ENCODE measurements around the gene FAM131A. TPM values are rescaled to one million over a fixed set of nuclear protein-coding genes. Genes with fewer than 3 reads are reported as not detected.

Gene FAM131A
- total and polyA plus RNA-seq, 10 donors: 6.5 to 24.6 (median 14.3) TPM

DNA sequence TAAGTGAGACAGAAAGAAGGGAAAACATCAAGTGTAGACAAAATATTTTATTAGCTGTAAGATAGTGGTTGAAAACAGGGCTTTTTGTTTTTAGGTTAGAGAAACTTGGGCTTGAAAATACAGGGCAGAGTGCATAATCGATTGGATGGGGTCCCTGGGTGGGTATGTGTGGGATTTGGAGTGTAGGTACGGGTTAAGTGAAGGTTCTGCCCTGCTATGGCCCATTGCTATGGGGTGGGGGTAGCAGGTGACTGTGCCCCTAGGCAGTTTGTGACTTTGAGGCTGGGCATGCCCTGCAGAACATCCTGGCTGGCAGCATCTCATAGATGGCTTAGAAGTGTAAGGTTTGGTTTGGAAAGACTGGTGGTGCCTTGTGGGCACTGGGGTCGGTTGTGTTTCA is 3.7 kb upstream of the FAM131A start:
- H3K36me3 ChIP-seq: peaks cover 10 to 68% (median 66%) of the 10 kb centered on the region in 6 donors
- H3K9me3 ChIP-seq: no peaks in the 10 kb centered on the region
- TF ChIP-seq, protein P1, sequence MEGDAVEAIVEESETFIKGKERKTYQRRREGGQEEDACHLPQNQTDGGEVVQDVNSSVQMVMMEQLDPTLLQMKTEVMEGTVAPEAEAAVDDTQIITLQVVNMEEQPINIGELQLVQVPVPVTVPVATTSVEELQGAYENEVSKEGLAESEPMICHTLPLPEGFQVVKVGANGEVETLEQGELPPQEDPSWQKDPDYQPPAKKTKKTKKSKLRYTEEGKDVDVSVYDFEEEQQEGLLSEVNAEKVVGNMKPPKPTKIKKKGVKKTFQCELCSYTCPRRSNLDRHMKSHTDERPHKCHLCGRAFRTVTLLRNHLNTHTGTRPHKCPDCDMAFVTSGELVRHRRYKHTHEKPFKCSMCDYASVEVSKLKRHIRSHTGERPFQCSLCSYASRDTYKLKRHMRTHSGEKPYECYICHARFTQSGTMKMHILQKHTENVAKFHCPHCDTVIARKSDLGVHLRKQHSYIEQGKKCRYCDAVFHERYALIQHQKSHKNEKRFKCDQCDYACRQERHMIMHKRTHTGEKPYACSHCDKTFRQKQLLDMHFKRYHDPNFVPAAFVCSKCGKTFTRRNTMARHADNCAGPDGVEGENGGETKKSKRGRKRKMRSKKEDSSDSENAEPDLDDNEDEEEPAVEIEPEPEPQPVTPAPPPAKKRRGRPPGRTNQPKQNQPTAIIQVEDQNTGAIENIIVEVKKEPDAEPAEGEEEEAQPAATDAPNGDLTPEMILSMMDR (IDR thresholded peaks at IDR 0.05 in 8 of 11, conservative IDR thresholded peaks at IDR 0.05 in 3 of 11): no peak
- TF ChIP-seq POLR2AphosphoS5 (IDR thresholded peaks at IDR 0.05): peak in 1 of 3 donors; percentile 17
- peaks cover 0 to 5% (median 0%) of the 10 kb centered on the region in 7 donors for H3K27me3 ChIP-seq (replicated peaks in 1 of 7)
- peak overlapping the region in 2 of 8 donors; percentile 0 to 93 for H3K27ac ChIP-seq
- no peak overlapping the region for H3K4me3 ChIP-seq
- peaks cover 8 to 70% (median 38%) of the 10 kb centered on the region in 6 donors for H3K4me1 ChIP-seq
- DNase-seq: no peak
- WGBS, 5 donors: 76 to 88% (median 80%) methylated on average over 2 to 3 of the region's 3 CpGs
- intact Hi-C loops (cut with DNase I; ENCODE audit: low total_unique reads): no loop called here

DNA sequence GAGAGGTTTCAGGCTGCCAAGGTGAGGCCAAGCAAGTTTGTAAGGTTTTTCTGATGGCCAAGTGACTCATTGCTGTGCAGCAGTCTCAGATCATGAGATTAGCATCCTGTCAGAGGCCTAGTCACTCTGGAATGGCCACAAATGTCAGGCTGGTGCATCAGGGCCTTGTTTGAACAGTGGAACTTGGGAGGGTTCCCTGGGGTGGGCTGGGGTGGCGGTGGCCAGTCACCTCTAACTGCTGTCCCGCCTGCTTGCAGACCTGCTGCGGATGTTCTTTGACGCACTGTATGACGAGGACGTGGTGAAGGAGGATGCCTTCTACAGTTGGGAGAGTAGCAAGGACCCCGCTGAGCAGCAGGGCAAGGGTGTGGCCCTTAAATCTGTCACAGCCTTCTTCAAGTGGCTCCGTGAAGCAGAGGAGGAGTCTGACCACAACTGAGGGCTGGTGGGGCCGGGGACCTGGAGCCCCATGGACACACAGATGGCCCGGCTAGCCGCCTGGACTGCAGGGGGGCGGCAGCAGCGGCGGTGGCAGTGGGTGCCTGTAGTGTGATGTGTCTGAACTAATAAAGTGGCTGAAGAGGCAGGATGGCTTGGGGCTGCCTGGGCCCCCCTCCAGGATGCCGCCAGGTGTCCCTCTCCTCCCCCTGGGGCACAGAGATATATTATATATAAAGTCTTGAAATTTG is 2.8 kb upstream of the FAM131A start:
- Histone ChIP-seq H3K9me3 (no peaks in the 10 kb centered on the region), H3K36me3 (peaks cover 3 to 61% (median 57%) of the 10 kb centered on the region in 6 donors), H3K4me1 (peaks cover 8 to 73% (median 41%) of the 10 kb centered on the region in 6 donors), H3K27me3 (replicated peaks in 1 of 7) (peaks cover 0 to 5% (median 0%) of the 10 kb centered on the region in 7 donors), H3K4me3 (no peak overlapping the region), H3K27ac (peak overlapping the region in 6 of 8 donors; percentile 85 to 95 (median 92))
- 74 to 89% (median 79%) methylated on average over 15 of the region's 15 CpGs for WGBS, 5 donors
- no peak for TF ChIP-seq POLR2A (IDR thresholded peaks at IDR 0.05)
- TF ChIP-seq, protein P1 (IDR thresholded peaks at IDR 0.05 in 8 of 11, conservative IDR thresholded peaks at IDR 0.05 in 3 of 11): no peak
- TF ChIP-seq POLR2AphosphoS5 (IDR thresholded peaks at IDR 0.05): peak in 1 of 3 donors; percentile 72
- no peak for DNase-seq
- intact Hi-C loops (cut with DNase I; ENCODE audit: low total_unique reads): no loop called here

DNA sequence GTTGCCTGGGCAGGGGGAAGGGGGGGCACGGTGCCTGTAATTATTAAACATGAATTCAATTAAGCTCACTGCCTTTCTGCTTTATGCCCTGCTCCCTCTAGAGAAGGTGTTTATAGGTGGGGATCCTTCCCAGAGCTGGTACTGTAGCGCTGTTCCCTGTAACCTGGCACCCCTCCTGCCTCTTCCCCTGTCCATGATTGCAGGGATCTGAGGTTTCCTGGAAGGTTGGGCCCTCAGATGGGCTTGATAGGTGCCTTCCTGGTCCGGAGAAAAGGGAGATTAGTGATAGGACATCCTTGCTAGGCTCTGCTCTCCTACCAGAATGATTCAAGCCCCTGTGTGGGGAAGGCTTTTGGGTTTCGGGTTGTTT is 2.1 kb upstream of the FAM131A start:
- peak overlapping the region in 6 of 8 donors; percentile 70 to 83 (median 78) for H3K4me3 ChIP-seq
- TF ChIP-seq POLR2A (IDR thresholded peaks at IDR 0.05): no peak
- no peak for TF ChIP-seq POLR2AphosphoS5 (IDR thresholded peaks at IDR 0.05)
- intact Hi-C loops (cut with DNase I; ENCODE audit: low total_unique reads): no loop called here
- 40 to 64% (median 56%) methylated on average over 4 of the region's 4 CpGs for whole genome bisulfite sequencing, 5 donors
- H3K27me3 ChIP-seq (replicated peaks in 1 of 7): peaks cover 0 to 5% (median 0%) of the 10 kb centered on the region in 7 donors
- H3K4me1 ChIP-seq: peaks cover 8 to 73% (median 41%) of the 10 kb centered on the region in 6 donors
- H3K9me3 ChIP-seq: no peaks in the 10 kb centered on the region
- no peak for DNase-seq
- H3K36me3 ChIP-seq: peaks cover 3 to 57% (median 50%) of the 10 kb centered on the region in 6 donors
- peak overlapping the region; percentile 83 to 95 (median 89) for H3K27ac ChIP-seq

DNA sequence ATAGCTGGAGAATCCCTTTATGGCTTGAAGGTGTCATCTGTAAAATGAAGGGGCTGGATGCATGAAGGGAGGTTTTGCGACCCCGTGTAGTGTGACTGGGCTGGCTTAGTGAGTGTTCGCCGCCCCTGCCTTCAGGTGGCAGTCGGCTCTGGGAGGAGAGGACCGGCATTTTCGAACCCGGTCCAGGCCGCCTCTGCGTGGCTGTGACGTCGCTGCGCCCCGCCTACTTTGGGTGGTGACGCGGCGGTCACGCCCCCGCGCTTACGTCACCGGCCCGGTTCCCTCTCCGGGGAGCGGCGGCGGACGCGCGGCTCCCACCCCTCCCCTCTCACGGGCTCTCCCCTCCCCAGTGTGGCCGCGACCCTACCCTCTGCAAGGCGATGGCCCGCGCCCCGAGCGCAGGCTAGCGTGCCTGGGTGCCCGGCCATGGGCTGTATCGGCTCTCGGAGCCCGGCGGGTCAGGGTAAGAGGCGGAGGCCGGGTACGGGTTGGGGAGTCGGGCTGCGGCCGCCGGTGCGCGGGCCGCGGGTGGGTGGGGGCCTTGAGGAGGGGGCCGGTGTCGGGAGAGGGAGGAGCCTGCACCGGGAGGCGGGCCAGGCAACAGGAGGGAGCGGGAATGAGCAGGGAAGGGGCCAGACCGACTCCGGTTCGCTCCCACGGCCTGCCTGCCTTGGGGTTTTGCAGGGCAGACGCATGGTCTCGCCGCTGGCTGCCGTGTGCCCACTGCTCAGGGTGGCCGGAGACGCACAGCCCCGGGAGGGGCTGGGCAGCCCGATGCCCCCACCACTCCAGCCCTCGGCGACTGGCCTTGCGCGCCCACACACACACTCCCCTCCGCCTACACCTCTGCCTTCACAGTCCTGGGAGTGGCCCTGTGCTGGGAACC is 1.5 kb upstream of the FAM131A start:
- Histone ChIP-seq H3K4me3 (peak overlapping the region; percentile 59 to 83 (median 75)), H3K4me1 (peaks cover 8 to 80% (median 41%) of the 10 kb centered on the region in 6 donors), H3K27me3 (replicated peaks in 1 of 7) (peaks cover 0 to 5% (median 0%) of the 10 kb centered on the region in 7 donors), H3K36me3 (peaks cover 3 to 51% (median 44%) of the 10 kb centered on the region in 6 donors), H3K9me3 (no peaks in the 10 kb centered on the region), H3K27ac (peak overlapping the region; percentile 83 to 95 (median 89))
- WGBS, 5 donors: 0 to 3% (median 1%) methylated on average over 21 to 77 of the region's 77 CpGs
- TF ChIP-seq, protein P1 (IDR thresholded peaks at IDR 0.05 in 8 of 11, conservative IDR thresholded peaks at IDR 0.05 in 3 of 11): peak in 1 of 11 experiments; percentile 10
- TF ChIP-seq POLR2AphosphoS5 (IDR thresholded peaks at IDR 0.05) (peak; percentile 91 to 96 (median 93)), POLR2A (IDR thresholded peaks at IDR 0.05) (no peak)
- peak; percentile 96 for DNase-seq
- intact Hi-C loops (cut with DNase I; ENCODE audit: low total_unique reads): no loop called here
